ENCODE results near the gene RIPK1. TPM values are rescaled to one million over a fixed set of nuclear protein-coding genes. Genes with fewer than 3 reads are reported as not detected.

RIPK1 gene
- total and polyA plus RNA-seq, 4 donors, result 12.1 to 24.1 (median 19.7) TPM

DNA sequence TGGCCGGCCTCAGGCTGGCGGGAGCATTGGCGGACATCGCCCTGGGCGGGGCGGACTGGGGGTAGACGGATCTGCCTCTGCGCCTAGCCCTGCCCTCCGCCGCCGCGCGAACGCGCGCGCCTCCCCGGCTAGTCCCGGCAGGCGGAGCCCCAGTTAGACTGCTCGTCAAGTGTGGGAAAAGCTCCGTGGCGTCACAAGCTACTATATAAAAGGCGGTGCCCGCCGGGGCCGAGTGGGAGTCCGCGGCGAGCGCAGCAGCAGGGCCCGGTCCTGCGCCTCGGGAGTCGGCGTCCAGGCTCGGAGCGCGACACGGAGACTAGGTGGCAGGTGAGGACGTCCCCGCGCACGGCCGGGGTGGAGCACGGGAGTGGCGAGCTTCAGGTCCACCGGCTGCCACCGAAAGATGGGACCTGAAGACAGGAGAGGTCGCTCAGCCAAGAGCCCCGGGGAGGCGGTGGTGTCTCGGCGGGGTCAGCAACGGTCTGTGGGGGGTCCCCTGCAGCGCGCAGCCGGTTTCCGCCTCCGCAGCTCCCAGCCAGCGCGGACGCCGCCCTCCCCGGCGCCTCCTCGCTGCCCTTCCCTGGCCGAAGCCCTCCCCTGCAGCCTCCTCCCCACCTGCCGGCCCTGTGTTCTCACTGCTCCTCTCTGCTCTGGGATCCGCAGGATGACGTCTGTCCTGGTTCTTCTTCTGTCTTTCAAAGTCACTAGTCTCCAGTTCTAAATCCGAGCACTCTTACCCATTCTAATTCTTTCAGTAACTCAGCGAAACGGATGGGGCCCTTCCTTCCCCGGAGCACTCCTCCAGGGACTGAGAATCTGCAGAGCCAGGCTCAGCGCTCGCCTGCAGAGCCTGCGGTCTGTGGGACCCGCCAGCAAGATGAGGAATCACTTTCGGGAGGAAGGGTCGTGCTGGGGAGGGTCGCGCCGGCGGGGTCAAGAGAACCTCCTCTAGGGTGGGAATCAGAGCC, 4.3 kb upstream of the RIPK1 start:
- TF ChIP-seq, protein P1, sequence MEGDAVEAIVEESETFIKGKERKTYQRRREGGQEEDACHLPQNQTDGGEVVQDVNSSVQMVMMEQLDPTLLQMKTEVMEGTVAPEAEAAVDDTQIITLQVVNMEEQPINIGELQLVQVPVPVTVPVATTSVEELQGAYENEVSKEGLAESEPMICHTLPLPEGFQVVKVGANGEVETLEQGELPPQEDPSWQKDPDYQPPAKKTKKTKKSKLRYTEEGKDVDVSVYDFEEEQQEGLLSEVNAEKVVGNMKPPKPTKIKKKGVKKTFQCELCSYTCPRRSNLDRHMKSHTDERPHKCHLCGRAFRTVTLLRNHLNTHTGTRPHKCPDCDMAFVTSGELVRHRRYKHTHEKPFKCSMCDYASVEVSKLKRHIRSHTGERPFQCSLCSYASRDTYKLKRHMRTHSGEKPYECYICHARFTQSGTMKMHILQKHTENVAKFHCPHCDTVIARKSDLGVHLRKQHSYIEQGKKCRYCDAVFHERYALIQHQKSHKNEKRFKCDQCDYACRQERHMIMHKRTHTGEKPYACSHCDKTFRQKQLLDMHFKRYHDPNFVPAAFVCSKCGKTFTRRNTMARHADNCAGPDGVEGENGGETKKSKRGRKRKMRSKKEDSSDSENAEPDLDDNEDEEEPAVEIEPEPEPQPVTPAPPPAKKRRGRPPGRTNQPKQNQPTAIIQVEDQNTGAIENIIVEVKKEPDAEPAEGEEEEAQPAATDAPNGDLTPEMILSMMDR (IDR thresholded peaks at IDR 0.05; ENCODE audit: control extremely low read depth, extremely low read depth), result no peak
- ATAC-seq (ENCODE audit: insufficient read depth, low FRiP score) (peak; percentile 93), DNase-seq (peak; percentile 91 to 94 (median 93))
- Histone ChIP-seq H3K36me3 (ENCODE audit: control insufficient read depth in 4 of 4, insufficient read depth in 4 of 4, low read length in 4 of 4) (no peaks in the 10 kb centered on the region), H3K4me3 (peak overlapping the region; percentile 69), H3K27me3 (ENCODE audit: control insufficient read depth in 3 of 3, insufficient read depth in 3 of 3, low read length in 2 of 3) (no peaks in the 10 kb centered on the region), H3K9me3 (ENCODE audit: control insufficient read depth in 4 of 4, insufficient read depth in 3 of 4, low read length in 3 of 4) (no peaks in the 10 kb centered on the region), H3K4me1 (ENCODE audit: control insufficient read depth in 5 of 5, insufficient read depth in 5 of 5, low read length in 5 of 5) (peaks cover 0 to 4% (median 0%) of the 10 kb centered on the region in 5 donors), H3K27ac (ENCODE audit: low read depth in 1 of 2, low read length in 1 of 2) (peak overlapping the region; percentile 94 to 97), H3K9ac (ENCODE audit: insufficient read depth in 1 of 2, low read length in 2 of 2) (peak overlapping the region; percentile 26 to 37)
- 0 to 1% methylated on average over 57 to 85 of the region's 85 CpGs for WGBS, 2 donors

GRCh38 chr6:3071568-3071967, 3.3 kb downstream of the RIPK1 start:
- 90 to 95% methylated on average over 2 of the region's 2 CpGs for WGBS, 2 donors
- no peaks in the 10 kb centered on the region for H3K9me3 ChIP-seq (ENCODE audit: control insufficient read depth in 4 of 4, insufficient read depth in 3 of 4, low read length in 3 of 4)
- no peak overlapping the region for H3K9ac ChIP-seq (ENCODE audit: insufficient read depth in 1 of 2, low read length in 2 of 2)
- no peak overlapping the region for H3K4me3 ChIP-seq
- no peak for DNase-seq
- H3K27ac ChIP-seq (ENCODE audit: low read depth in 1 of 2, low read length in 1 of 2), result no peak overlapping the region
- ATAC-seq (ENCODE audit: insufficient read depth, low FRiP score), result no peak
- TF ChIP-seq, protein P1 (IDR thresholded peaks at IDR 0.05; ENCODE audit: control extremely low read depth, extremely low read depth), result no peak
- no peaks in the 10 kb centered on the region for H3K27me3 ChIP-seq (ENCODE audit: control insufficient read depth in 3 of 3, insufficient read depth in 3 of 3, low read length in 2 of 3)
- no peaks in the 10 kb centered on the region for H3K36me3 ChIP-seq (ENCODE audit: control insufficient read depth in 4 of 4, insufficient read depth in 4 of 4, low read length in 4 of 4)
- H3K4me1 ChIP-seq (ENCODE audit: control insufficient read depth in 5 of 5, insufficient read depth in 5 of 5, low read length in 5 of 5), result peaks cover 0 to 20% (median 4%) of the 10 kb centered on the region in 5 donors

DNA sequence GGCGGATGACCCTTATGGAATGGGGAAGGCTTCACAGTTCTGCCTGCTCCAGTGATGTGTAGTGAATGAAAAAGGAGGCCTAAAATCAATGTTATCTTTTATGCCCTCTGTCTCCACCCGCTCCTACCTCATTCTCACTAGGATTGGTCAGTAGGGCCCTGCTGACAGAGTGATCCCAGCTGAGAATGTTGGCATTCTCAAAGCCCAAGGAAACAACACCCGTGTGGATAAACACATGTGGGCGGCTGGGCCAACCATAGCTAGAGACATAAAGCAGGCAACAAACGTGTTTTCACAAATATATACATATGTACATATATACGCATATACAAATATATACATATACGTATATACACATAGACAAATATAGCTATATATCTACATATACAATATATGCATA, 4.5 kb downstream of the RIPK1 start:
- TF ChIP-seq, protein P1 (IDR thresholded peaks at IDR 0.05; ENCODE audit: control extremely low read depth, extremely low read depth), result no peak
- H3K27ac ChIP-seq (ENCODE audit: low read depth in 1 of 2, low read length in 1 of 2), result no peak overlapping the region
- DNase-seq, result peak; percentile 58 to 71 (median 71)
- H3K9me3 ChIP-seq (ENCODE audit: control insufficient read depth in 4 of 4, insufficient read depth in 3 of 4, low read length in 3 of 4), result no peaks in the 10 kb centered on the region
- no peaks in the 10 kb centered on the region for H3K27me3 ChIP-seq (ENCODE audit: control insufficient read depth in 3 of 3, insufficient read depth in 3 of 3, low read length in 2 of 3)
- WGBS, 2 donors, result 74 to 88% methylated on average over 7 of the region's 7 CpGs
- no peak overlapping the region for H3K4me3 ChIP-seq
- peaks cover 4 to 10% (median 8%) of the 10 kb centered on the region in 4 donors for H3K36me3 ChIP-seq (ENCODE audit: control insufficient read depth in 4 of 4, insufficient read depth in 4 of 4, low read length in 4 of 4)
- H3K9ac ChIP-seq (ENCODE audit: insufficient read depth in 1 of 2, low read length in 2 of 2), result no peak overlapping the region
- no peak for ATAC-seq (ENCODE audit: insufficient read depth, low FRiP score)
- peaks cover 0 to 20% (median 4%) of the 10 kb centered on the region in 5 donors for H3K4me1 ChIP-seq (ENCODE audit: control insufficient read depth in 5 of 5, insufficient read depth in 5 of 5, low read length in 5 of 5)

Measured in lung (tissue), 12 donors.